Activated CD8-positive, alpha-beta T cell treated with anti-CD3 and anti-CD28 coated beads, Interleukin-2, amount 10 ng/mL, durations not matched to agents 7 days and 5 days (primary cell): ENCODE results near the gene TBX21. TPM values are rescaled to one million over a fixed set of nuclear protein-coding genes. Genes with fewer than 3 reads are reported as not detected.

Source experiments
- ATAC-seq: fragments of 150-1000 bp; cut with Tn5 transposase; one replicate; pipeline ENCODE4 v1.10.0; 2021; ENCODE audit warnings: moderate library complexity
- CTCF ChIA-PET: fragments of 350-600 bp; sonication (Branson Sonifier 250); formaldehyde crosslinking; loops from one replicate; lab custom pipeline; 2021; ENCODE audit warnings: antibody characterized with exemption; lab: Charles Lee
- POLR2A ChIA-PET: fragments of 350-600 bp; sonication (Branson Sonifier 250); formaldehyde crosslinking; loops from one replicate; lab custom pipeline; 2021; ENCODE audit warnings: antibody characterized with exemption; lab: Charles Lee
- DNase-seq: peaks from one replicate; pipeline ENCODE4 v3.0.0-alpha.2; 2020
- H3K27ac Mint-ChIP-seq: one replicate; pipeline ENCODE4 v1.8.0; 2021; ENCODE audit warnings: mild to moderate bottlenecking, mixed read lengths
- H3K27me3 Mint-ChIP-seq: one replicate; pipeline ENCODE4 v1.8.0; 2021; ENCODE audit warnings: low read depth, mixed read lengths
- H3K36me3 Mint-ChIP-seq: one replicate; pipeline ENCODE4 v1.8.0; 2021; ENCODE audit warnings: low read depth, mixed read lengths
- H3K4me1 Mint-ChIP-seq: one replicate; pipeline ENCODE4 v1.8.0; 2021; ENCODE audit warnings: low read depth, mixed read lengths
- H3K4me3 Mint-ChIP-seq: one replicate; pipeline ENCODE4 v1.8.0; 2021; ENCODE audit warnings: mild to moderate bottlenecking, mixed read lengths
- H3K9me3 Mint-ChIP-seq: one replicate; pipeline ENCODE4 v1.8.0; 2022; ENCODE audit warnings: mixed read lengths; ENCODE audit not compliant: insufficient read depth
- total RNA-seq, 2 experiments: library from RNA; stranded (reverse); gene quantifications; one replicate each; pipeline ENCODE4 v1.2.3, GENCODE V29; 2021

Gene TBX21
- total RNA-seq, 2 experiments from 2014 or later, result 27.4 to 27.5 TPM

DNA sequence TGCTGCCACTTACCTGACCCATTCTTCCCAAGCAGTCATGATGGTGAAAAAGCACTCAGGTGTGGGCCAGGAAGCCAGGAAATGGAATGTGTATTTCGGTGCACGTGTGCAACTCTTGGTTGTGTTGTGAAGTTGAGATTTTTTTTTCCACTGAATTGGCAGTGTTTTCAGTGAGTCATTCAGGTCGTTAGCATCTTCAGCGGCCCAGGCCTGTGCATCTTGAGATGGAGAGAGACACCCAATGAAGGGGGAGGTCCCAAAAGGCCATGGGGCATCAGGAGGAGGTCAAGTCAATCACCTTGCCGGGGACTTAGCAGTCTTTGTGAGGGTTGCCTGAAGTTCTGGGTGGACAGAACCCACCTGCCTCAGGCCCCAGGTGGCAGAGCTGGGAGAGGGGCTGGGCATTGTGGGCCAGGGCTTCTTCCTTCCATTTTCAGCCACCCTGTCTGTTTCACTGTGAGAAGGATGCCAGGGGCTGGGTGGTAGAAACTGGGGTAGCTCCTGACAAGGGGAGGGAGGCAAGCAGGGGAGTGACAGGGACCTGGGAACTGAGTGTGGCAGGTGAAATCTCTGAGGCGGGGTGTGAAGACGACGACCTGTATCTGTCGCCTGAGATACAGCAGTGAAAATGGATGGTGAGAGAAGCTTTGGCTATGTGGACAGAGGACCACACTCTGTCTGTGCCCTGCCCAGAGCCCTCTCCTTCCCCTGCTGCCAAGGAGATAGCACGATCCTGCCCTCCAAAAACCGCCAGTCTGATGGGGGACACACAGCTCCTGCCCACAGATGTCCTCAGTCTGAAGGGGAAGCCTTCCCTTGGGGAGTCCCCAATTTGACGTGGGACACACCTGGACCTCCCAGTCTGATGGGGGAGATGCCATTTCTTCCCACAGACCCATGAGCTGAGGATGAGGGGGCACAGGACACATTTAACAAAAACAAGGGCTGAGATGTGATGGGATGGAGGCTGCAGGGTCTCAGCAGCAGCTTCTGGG lies 27.2 kb upstream of the TBX21 start:
- H3K9me3 Mint-ChIP-seq, result no peaks in the 10 kb centered on the region
- peaks cover 81% of the 10 kb centered on the region for H3K4me1 Mint-ChIP-seq
- DNase-seq (peak; percentile 61), ATAC-seq (peak; percentile 20)
- H3K4me3 Mint-ChIP-seq, result peak overlapping the region; percentile 44
- ChIA-PET POLR2A (interaction anchor here (0.9 to 2.6 kb wide), 3 partner anchors 27 to 57 kb away, joined by 3 to 9 read pairs (median 5); partner anchors contain the start of gene TBX21), CTCF (interaction anchor here (2.3 to 12.8 kb wide), 3 partner anchors 8 to 29 kb away, joined by 8 to 474 read pairs (median 33); partner anchors contain the start of gene TBX21)
- H3K27me3 Mint-ChIP-seq, result no peaks in the 10 kb centered on the region
- H3K36me3 Mint-ChIP-seq, result no peaks in the 10 kb centered on the region
- peak overlapping the region; percentile 92 for H3K27ac Mint-ChIP-seq

DNA sequence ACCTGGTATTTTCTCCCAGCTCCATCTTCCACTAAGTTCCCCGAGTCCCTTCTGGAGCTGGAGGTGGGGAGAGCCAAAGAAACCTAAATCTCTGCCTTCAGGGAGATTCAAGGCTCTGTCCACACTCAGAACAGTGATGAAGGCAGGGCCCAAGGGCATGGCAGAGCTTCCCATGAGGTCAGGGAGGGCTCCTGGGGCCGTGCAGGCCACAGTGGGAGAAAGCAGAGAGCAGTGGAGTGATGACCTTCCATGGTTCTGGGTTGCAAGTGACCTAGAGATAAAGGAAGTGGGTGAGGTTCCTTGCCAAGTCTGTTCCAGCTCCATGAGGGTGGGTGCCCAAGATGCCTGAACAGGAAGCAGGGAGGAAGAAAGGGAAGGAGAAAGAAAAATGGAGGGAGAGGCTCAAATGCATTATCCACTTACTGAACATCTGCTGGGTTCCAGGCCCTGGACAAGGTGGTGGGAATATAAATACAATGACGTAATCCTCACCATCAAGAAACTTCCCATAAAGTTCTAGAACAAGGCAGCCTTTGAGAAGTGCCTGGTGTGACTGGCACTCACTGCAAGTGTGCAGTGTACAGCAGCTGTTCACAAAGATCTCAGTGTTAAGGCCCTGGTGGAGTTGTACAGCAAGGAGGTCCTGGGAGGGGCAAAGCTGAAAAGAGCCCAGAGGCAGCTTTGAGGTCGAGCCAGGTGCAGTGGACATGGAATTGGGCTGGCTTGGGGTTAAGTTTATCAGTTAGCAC lies 25.8 kb upstream of the TBX21 start:
- no peaks in the 10 kb centered on the region for H3K9me3 Mint-ChIP-seq
- H3K27ac Mint-ChIP-seq, result peak overlapping the region; percentile 92
- H3K27me3 Mint-ChIP-seq, result no peaks in the 10 kb centered on the region
- POLR2A ChIA-PET, result interaction anchor here (1.3 to 2.6 kb wide), 3 partner anchors 9 to 28 kb away, joined by 4 to 9 read pairs (median 6); partner anchors contain the start of gene TBX21
- no peak for ATAC-seq
- DNase-seq, result no peak
- H3K4me3 Mint-ChIP-seq, result peak overlapping the region; percentile 15
- H3K4me1 Mint-ChIP-seq, result peaks cover 72% of the 10 kb centered on the region
- H3K36me3 Mint-ChIP-seq, result no peaks in the 10 kb centered on the region
- CTCF ChIA-PET, result interaction anchor here (1.5 to 12.8 kb wide), 5 partner anchors 8 to 28 kb away, joined by 3 to 474 read pairs (median 15); partner anchors contain the start of gene TBX21

DNA sequence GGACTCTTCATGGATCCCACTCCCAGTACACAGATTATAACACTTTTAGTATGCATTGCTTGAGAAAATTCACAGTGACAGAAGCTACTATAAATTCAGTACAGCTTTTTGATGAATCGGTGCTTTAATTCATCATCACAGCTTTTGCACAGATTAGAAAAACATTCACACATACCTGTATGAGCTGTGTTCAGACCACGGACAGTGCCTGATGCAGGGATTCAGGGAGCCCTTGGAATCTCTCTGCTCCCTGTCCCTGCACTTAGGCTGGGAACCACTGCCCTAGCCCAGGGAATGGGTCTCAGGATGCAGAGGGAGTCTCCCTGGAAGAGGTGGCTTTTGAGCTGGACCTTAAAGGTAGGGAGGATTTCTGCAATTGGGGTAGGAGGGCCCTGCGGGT lies 25.2 kb upstream of the TBX21 start:
- ATAC-seq (no peak), DNase-seq (no peak)
- Mint-ChIP-seq H3K27me3 (no peaks in the 10 kb centered on the region), H3K27ac (no peak overlapping the region), H3K4me1 (peaks cover 70% of the 10 kb centered on the region), H3K4me3 (no peak overlapping the region), H3K9me3 (no peaks in the 10 kb centered on the region), H3K36me3 (no peaks in the 10 kb centered on the region)
- ChIA-PET POLR2A (interaction anchor here (0.9 to 2.6 kb wide), 4 partner anchors 8 to 59 kb away, joined by 3 to 9 read pairs (median 5); partner anchors contain the start of gene TBX21), CTCF (interaction anchor here (1.5 to 12.8 kb wide), 5 partner anchors 8 to 27 kb away, joined by 3 to 474 read pairs (median 15); partner anchors contain the start of gene TBX21)

DNA sequence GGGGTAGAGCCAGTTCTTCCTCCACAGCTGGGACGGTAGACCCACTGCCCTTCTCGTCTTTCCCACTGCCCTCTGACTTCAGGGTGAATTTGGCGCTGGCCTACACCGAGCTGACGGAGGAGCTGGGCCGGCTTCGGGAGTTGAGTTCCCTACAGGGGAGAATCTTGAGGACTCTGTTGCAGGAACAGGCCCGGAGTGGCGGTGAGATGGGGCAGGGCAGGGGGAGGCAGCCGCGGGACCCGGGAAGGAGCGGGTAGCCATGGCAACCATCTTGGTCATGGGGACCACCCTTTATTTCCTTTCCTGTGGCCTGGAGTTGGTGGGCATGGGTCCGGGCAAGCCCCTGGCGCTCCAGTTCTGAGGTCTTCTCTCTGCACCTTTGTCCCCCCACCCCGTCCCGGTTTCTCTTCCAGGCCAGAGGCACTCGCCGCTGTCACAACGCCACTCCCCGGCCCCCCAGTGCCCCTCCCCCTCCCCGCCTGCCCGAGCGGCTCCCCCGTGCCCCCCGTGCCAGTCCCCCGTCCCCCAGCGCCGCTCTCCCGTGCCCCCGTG lies 24.6 kb upstream of the TBX21 start:
- Mint-ChIP-seq H3K9me3 (no peaks in the 10 kb centered on the region), H3K36me3 (no peaks in the 10 kb centered on the region), H3K4me3 (no peak overlapping the region), H3K27me3 (no peaks in the 10 kb centered on the region), H3K27ac (no peak overlapping the region), H3K4me1 (peaks cover 66% of the 10 kb centered on the region)
- ATAC-seq (no peak), DNase-seq (no peak)
- CTCF ChIA-PET, result interaction anchor here (1.9 to 12.8 kb wide), 3 partner anchors 9 to 27 kb away, joined by 15 to 474 read pairs (median 33); partner anchors contain the start of gene TBX21
- POLR2A ChIA-PET, result interaction anchor here (0.9 to 2.6 kb wide), 3 partner anchors 24 to 59 kb away, joined by 3 to 9 read pairs (median 4); partner anchors contain the start of gene TBX21

DNA sequence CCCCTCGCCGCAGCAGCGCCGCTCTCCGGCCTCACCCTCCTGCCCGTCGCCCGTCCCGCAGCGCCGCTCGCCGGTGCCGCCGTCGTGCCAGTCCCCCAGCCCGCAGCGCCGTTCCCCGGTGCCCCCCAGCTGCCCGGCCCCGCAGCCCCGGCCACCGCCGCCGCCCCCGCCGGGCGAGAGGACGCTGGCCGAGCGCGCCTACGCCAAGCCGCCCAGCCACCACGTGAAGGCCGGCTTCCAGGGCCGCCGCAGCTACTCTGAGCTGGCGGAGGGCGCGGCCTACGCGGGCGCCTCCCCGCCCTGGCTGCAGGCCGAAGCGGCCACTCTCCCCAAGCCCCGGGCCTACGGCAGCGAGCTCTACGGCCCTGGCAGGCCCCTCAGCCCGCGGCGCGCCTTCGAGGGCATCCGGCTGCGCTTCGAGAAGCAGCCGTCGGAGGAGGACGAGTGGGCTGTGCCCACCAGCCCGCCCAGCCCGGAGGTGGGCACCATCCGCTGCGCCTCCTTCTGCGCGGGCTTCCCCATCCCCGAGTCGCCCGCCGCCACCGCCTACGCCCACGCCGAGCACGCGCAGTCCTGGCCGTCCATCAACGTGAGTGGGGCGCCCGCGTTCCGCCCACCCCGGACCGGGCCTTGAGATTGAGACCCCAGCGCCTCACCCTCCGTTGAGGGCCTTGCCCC lies 24.0 kb upstream of the TBX21 start:
- Mint-ChIP-seq H3K27me3 (no peaks in the 10 kb centered on the region), H3K36me3 (no peaks in the 10 kb centered on the region), H3K4me3 (no peak overlapping the region), H3K9me3 (no peaks in the 10 kb centered on the region), H3K4me1 (peaks cover 65% of the 10 kb centered on the region), H3K27ac (no peak overlapping the region)
- no peak for DNase-seq
- ATAC-seq, result no peak
- ChIA-PET POLR2A (no interaction called here), CTCF (interaction anchor here (1.3 to 12.8 kb wide), 3 partner anchors 8 to 26 kb away, joined by 3 to 474 read pairs (median 7); partner anchors contain the start of gene TBX21)

DNA sequence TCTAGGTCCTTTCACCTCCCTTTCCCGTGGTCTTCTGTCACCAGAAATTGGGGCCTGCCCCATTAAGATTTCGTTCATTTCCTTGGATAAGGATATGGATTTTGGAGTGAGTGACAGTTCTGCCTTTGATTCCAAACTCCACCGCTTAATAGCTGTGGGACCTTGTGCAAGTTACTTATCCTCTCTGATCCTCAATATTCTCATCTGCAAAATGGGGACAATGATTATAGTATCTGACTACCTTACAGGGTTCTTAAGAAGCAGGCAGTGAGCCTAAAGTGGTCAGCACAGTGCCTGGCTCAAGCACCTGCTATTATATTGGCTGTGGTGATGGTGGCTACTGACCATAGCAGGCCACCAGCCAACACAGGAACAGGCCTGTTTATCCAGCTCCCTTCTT lies 23.4 kb upstream of the TBX21 start:
- Mint-ChIP-seq H3K36me3 (no peaks in the 10 kb centered on the region), H3K27ac (no peak overlapping the region), H3K9me3 (no peaks in the 10 kb centered on the region), H3K27me3 (no peaks in the 10 kb centered on the region), H3K4me3 (no peak overlapping the region), H3K4me1 (peaks cover 65% of the 10 kb centered on the region)
- ATAC-seq, result no peak
- ChIA-PET POLR2A (no interaction called here), CTCF (interaction anchor here (1.3 to 1.9 kb wide), 2 partner anchors 9 to 10 kb away, joined by 3 to 7 read pairs; no protein-coding TSS in a partner anchor)
- DNase-seq, result no peak

DNA sequence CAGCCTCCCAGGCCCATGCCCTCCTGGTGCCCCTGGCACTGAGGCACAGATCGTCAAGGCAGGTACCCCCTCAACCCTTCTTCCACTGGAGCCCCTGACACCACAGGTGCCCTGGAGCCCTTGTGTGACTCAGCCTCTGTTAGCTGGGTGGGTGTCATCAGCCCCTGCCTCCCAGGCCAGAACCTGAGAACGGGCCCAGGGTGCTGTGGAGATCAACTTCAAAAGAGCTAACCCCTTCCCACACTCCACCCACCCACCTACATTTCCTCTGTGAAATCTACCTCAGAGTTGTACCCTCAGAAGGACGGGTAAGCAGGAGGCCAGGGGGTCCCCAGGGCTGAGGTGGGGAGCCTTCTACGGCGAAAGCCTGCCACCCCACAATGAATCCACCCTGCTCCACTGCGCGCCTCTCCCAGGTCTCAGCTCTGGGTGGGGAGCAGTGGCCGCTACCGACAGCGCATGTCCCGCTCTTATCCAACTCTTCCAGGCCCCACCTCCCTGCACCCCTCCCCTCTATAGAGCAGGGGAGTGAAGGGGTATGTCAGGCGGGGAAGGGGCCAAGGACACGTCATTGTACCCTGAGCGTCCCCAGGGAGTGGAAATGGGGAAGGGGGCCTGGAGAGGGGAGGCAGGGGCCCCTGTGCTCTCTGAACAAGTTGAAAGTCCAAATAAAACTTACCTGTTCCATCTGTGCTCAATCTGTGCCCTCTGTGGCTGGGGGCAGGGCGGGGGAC lies 21.5 kb upstream of the TBX21 start:
- ATAC-seq (no peak), DNase-seq (no peak)
- no peaks in the 10 kb centered on the region for H3K27me3 Mint-ChIP-seq
- peak overlapping the region; percentile 29 for H3K27ac Mint-ChIP-seq
- H3K36me3 Mint-ChIP-seq, result no peaks in the 10 kb centered on the region
- ChIA-PET POLR2A (no interaction called here), CTCF (interaction anchor here (1.5 to 2.0 kb wide), 2 partner anchors 12 to 19 kb away, joined by 4 to 10 read pairs; no protein-coding TSS in a partner anchor)
- H3K9me3 Mint-ChIP-seq, result no peaks in the 10 kb centered on the region
- H3K4me3 Mint-ChIP-seq, result no peak overlapping the region
- peaks cover 64% of the 10 kb centered on the region for H3K4me1 Mint-ChIP-seq

DNA sequence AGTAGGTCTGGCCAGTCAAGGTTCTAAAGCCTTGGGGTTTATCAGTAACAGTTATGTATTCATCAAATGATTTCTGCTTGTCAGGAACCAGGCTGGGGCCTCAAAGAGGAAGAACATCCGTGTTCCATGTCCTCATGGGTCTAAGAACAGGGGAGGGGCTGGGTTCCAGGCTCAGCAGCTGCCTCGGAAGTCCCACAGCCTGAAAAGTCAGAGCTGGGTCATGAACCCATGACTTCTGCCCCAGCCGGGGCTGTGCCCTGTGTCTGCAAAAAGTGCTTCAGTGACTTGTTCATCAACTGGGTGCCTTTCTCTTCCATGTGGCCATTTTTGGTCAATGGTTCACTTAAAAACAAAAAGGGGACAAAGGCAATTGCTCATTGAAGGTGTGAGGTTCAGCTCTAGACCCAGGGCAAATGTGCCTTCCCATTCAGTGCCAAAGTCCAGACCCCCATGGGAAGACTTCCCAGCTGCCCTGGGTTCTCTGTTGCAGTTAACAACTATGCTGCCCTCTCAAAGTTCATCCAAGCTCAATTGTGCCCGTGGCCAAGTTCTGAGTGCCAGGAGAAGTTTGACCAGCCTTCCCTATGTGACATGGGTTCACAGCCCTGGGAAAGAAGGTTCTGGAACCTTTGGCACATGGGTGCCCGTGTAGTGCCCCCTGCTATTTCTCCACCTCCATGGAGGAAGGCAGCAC lies 20.6 kb upstream of the TBX21 start:
- no peak overlapping the region for H3K27ac Mint-ChIP-seq
- H3K9me3 Mint-ChIP-seq, result no peaks in the 10 kb centered on the region
- no peak for ATAC-seq
- CTCF ChIA-PET, result interaction anchor here (2.0 kb wide), 1 partner anchor 13 kb away, joined by 10 read pairs; no protein-coding TSS in a partner anchor
- no peak overlapping the region for H3K4me3 Mint-ChIP-seq
- H3K27me3 Mint-ChIP-seq, result no peaks in the 10 kb centered on the region
- POLR2A ChIA-PET, result no interaction called here
- DNase-seq, result no peak
- H3K36me3 Mint-ChIP-seq, result no peaks in the 10 kb centered on the region
- H3K4me1 Mint-ChIP-seq, result peaks cover 64% of the 10 kb centered on the region

DNA sequence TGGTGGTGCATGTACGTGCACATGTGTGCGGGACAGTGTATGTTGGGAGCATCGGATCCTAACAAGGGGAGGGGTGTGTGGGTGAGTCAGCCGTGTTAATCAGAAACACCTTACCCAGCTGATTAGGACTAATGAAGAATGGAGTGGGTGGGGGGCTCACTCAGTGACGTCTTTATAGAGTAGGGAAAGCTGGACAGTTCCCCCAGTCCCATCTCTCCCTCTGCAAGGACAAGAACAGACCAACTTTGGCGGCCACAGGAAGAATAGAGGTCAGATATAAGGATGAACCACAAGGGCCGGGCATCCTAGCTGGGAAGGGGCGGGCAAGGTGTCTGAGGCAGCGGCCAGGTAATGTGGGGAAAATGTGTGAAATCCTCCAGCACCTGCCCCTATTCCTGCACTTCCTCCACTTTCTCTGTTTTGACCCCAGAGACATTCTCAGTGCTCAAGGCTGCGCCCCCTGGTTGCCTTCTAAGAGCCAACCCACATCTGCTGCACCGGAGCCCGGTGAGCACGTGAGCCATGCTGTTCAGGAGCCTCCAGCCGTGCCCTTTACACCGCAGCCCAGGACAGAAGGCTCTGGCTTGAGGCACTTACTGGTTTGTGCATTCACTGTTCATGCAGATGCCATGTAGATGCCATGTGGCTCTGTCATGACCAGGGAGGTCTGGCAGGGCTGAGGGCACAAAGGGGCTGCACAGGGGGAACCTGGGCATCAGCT lies 18.9 kb upstream of the TBX21 start:
- peaks cover 75% of the 10 kb centered on the region for H3K4me1 Mint-ChIP-seq
- H3K36me3 Mint-ChIP-seq, result no peaks in the 10 kb centered on the region
- ATAC-seq (no peak), DNase-seq (no peak)
- ChIA-PET CTCF (interaction anchor here (0.6 to 6.7 kb wide), 4 partner anchors 15 to 17 kb away, joined by 3 to 113 read pairs (median 51); partner anchors contain the start of gene TBX21), POLR2A (no interaction called here)
- peak overlapping the region; percentile 59 for H3K27ac Mint-ChIP-seq
- no peaks in the 10 kb centered on the region for H3K9me3 Mint-ChIP-seq
- no peak overlapping the region for H3K4me3 Mint-ChIP-seq
- H3K27me3 Mint-ChIP-seq, result no peaks in the 10 kb centered on the region
